GM18505 (cell line): Measurements from ENCODE around the gene SH3GL3.

Source experiments
- ATAC-seq: cut with Tn5 transposase; IDR thresholded peaks from one replicate; pipeline ENCODE4 v1.9.1; 2021; ENCODE audit not compliant: unreplicated experiment
- POLR2A ChIP-seq: IDR thresholded peaks from 4 replicates; pipeline ENCODE4 v1.6.1; 2011; ENCODE audit warnings: borderline replicate concordance; ENCODE audit not compliant: insufficient read depth, insufficient read length; ENCODE audit errors: extremely low read depth

Gene SH3GL3

GRCh38 chr15:83652626-83653204 lies 205.6 kb downstream of the SH3GL3 start:
- TF ChIP-seq POLR2A = no peak
- no peak for ATAC-seq

GRCh38 chr15:83653288-83653638 lies 206.1 kb downstream of the SH3GL3 start:
- no peak for TF ChIP-seq POLR2A
- no peak for ATAC-seq

- no peak for ATAC-seq
- no peak for TF ChIP-seq POLR2A
Observed at GRCh38 chr15:83653639-83654378, 206.7 kb downstream of the SH3GL3 start, which contains the start of gene ADAMTSL3. Gene ADAMTSL3 (plus strand): TSS chr15:83654123. CDS start chr15:83655762, 1,639 bp downstream.

- no peak for TF ChIP-seq POLR2A
Observed at GRCh38 chr15:83654379-83655236, 207.5 kb downstream of the SH3GL3 start.

GRCh38 chr15:83655237-83655616 lies 208.1 kb downstream of the SH3GL3 start:
- ATAC-seq = no peak
- TF ChIP-seq POLR2A = no peak

More at GRCh38 chr15:83654379-83655236, 207.5 kb downstream of the SH3GL3 start:
- ATAC-seq = no peak

- no peak for ATAC-seq
- TF ChIP-seq POLR2A = no peak
Observed at GRCh38 chr15:83656192-83656591, 209.1 kb downstream of the SH3GL3 start.

- no peak for ATAC-seq
- TF ChIP-seq POLR2A = no peak
Observed at GRCh38 chr15:83656943-83657528, 209.9 kb downstream of the SH3GL3 start.

GRCh38 chr15:83657549-83657948 lies 210.4 kb downstream of the SH3GL3 start:
- no peak for TF ChIP-seq POLR2A
- ATAC-seq = no peak

GRCh38 chr15:83658430-83659416 lies 211.6 kb downstream of the SH3GL3 start:
- ATAC-seq = no peak
- TF ChIP-seq POLR2A = no peak

GRCh38 chr15:83659417-83659812 lies 212.3 kb downstream of the SH3GL3 start:
- ATAC-seq = no peak

GRCh38 chr15:83665480-83665879 lies 218.3 kb downstream of the SH3GL3 start:
- no peak for TF ChIP-seq POLR2A
- ATAC-seq = no peak

More at GRCh38 chr15:83659417-83659812, 212.3 kb downstream of the SH3GL3 start:
- TF ChIP-seq POLR2A = no peak
